SK-N-SH (cell line): ENCODE results near the gene KRTAP12-2. TPM values are rescaled to one million over a fixed set of nuclear protein-coding genes. Genes with fewer than 3 reads are reported as not detected.

Experiments
- CTCF ChIA-PET: fragments of 300-600, 350-600 bp; formaldehyde crosslinking; extraction: SDS; loops from one replicate; lab custom pipeline; 2021; lab: Yijun Ruan, JAX
- POLR2A ChIA-PET: fragments of 350-600 bp; sonication (Branson Sonifier 250); formaldehyde crosslinking; extraction: SDS; loops from one replicate; lab custom pipeline; 2020; ENCODE audit warnings: antibody characterized with exemption, inconsistent platforms; lab: Yijun Ruan, JAX
- DNase-seq: peaks from one replicate; pipeline ENCODE4 v3.0.0; 2012
- H2AFZ ChIP-seq: fragments of 200-600 bp; sonication (generic); 2 replicates; pipeline ENCODE4 v1.8.1; 2016; ENCODE audit warnings: antibody characterized with exemption, mild to moderate bottlenecking, low read depth
- H3F3A ChIP-seq: fragments of 200-600 bp; sonication (generic); replicated peaks from 2 replicates; pipeline ENCODE3; 2016; ENCODE audit warnings: antibody characterized with exemption, mild to moderate bottlenecking; ENCODE audit not compliant: insufficient read depth
- H3K27ac ChIP-seq, 2 experiments: fragments of 200-500 bp in 1 of 2; fragments of 200-600 bp in 1 of 2; sonication (Bioruptor generic) in 1 of 2; sonication (generic), shearing (Covaris generic) in 1 of 2; 2 replicates each; pipeline versions ENCODE4 v1.5.1 to v1.6.1; 2014 to 2016; ENCODE audit warnings: low read depth in 2 of 2, inconsistent platforms in 1 of 2, low read length in 1 of 2, mild to moderate bottlenecking in 1 of 2, mixed read lengths in 1 of 2
- H3K27me3 ChIP-seq: fragments of 200-600 bp; sonication (generic), shearing (Covaris generic); 2 replicates; pipeline ENCODE4 v1.6.1; 2016; ENCODE audit warnings: mixed run types; ENCODE audit not compliant: insufficient read depth
- H3K36me3 ChIP-seq, 2 experiments: fragments of 200-500 bp in 1 of 2; fragments of 200-600 bp in 1 of 2; sonication (Bioruptor generic) in 1 of 2; sonication (generic) in 1 of 2; replicated peaks in 1 of 2; 2 replicates each; pipeline versions ENCODE3 to v1.5.1; 2014 to 2016; ENCODE audit warnings: low read length in 1 of 2, mild to moderate bottlenecking in 1 of 2; ENCODE audit not compliant: insufficient read depth in 2 of 2, control insufficient read depth in 1 of 2
- H3K4me1 ChIP-seq, 2 experiments: fragments of 200-500 bp in 1 of 2; fragments of 200-600 bp in 1 of 2; sonication (Bioruptor generic) in 1 of 2; sonication (generic), shearing (Covaris generic) in 1 of 2; 2 replicates each; pipeline versions ENCODE4 v1.5.1 to v1.6.1; 2014 to 2016; ENCODE audit warnings: low read depth in 1 of 2, low read length in 1 of 2, mixed run types in 1 of 2; ENCODE audit not compliant: insufficient read depth in 2 of 2, control insufficient read depth in 1 of 2
- H3K4me2 ChIP-seq: fragments of 200-600 bp; sonication (generic), shearing (Covaris generic); 2 replicates; pipeline ENCODE4 v1.6.1; 2017; ENCODE audit warnings: mixed run types
- H3K4me3 ChIP-seq, 2 experiments: fragments of 200-500 bp in 1 of 2; fragments of 200-600 bp in 1 of 2; sonication (Bioruptor generic) in 1 of 2; sonication (generic), shearing (Covaris generic) in 1 of 2; 2 replicates each; pipeline versions ENCODE4 v1.5.1 to v1.8.1; 2014 to 2016; ENCODE audit warnings: low read depth in 2 of 2, inconsistent platforms in 1 of 2, low read length in 1 of 2, mild to moderate bottlenecking in 1 of 2, mixed read lengths in 1 of 2, moderate library complexity in 1 of 2
- H3K79me2 ChIP-seq: fragments of 200-600 bp; sonication (generic); 2 replicates; pipeline ENCODE4 v1.8.1; 2017; ENCODE audit warnings: mild to moderate bottlenecking; ENCODE audit not compliant: insufficient read depth
- H3K9ac ChIP-seq: fragments of 200-600 bp; sonication (generic); 2 replicates; pipeline ENCODE4 v1.6.1; 2017; ENCODE audit warnings: mixed run types
- H3K9me2 ChIP-seq: fragments of 200-600 bp; sonication (generic); 2 replicates; pipeline ENCODE4 v1.6.1; 2017; ENCODE audit warnings: mixed run types
- H3K9me3 ChIP-seq: fragments of 200-600 bp; sonication (generic); 2 replicates; pipeline ENCODE4 v1.6.1; 2017; ENCODE audit warnings: mixed run types, mild to moderate bottlenecking, moderate library complexity
- H4K20me1 ChIP-seq: fragments of 200-600 bp; sonication (generic); 2 replicates; pipeline ENCODE4 v1.6.1; 2017; ENCODE audit warnings: mild to moderate bottlenecking, mixed run types; ENCODE audit not compliant: insufficient read depth
- CHD2 ChIP-seq: fragments of 150-350 bp; IDR thresholded peaks from 2 replicates; pipeline ENCODE4 v1.6.1; 2018; ENCODE audit warnings: low read length; ENCODE audit not compliant: partially characterized antibody
- ELF1 ChIP-seq: IDR thresholded peaks from 2 replicates; pipeline ENCODE4 v1.4.0; 2012
- FOXJ3 ChIP-seq: sonication (generic); formaldehyde crosslinking; IDR thresholded peaks from 2 replicates; pipeline ENCODE4 v1.5.1; 2020; ENCODE audit warnings: mild to moderate bottlenecking, missing genetic modification reagents
- GATA2 ChIP-seq: sonication (generic); formaldehyde crosslinking; IDR thresholded peaks from 2 replicates; pipeline ENCODE4 v1.5.0; 2020; ENCODE audit warnings: mild to moderate bottlenecking, missing genetic modification reagents
- MEF2A ChIP-seq: IDR thresholded peaks from 2 replicates; pipeline ENCODE4 v1.4.0; 2012; ENCODE audit warnings: low read depth, borderline replicate concordance
- POLR2AphosphoS5 ChIP-seq: IDR thresholded peaks from 2 replicates; pipeline ENCODE4 v1.6.1; 2012; ENCODE audit warnings: low read depth, low read length
- RAD21 ChIP-seq: IDR thresholded peaks from 2 replicates; pipeline ENCODE4 v1.6.1; 2012; ENCODE audit warnings: mild to moderate bottlenecking, low read length
- RCOR1 ChIP-seq: fragments of 150-350 bp; IDR thresholded peaks from 2 replicates; pipeline ENCODE4 v1.6.1; 2017; ENCODE audit warnings: antibody characterized with exemption, low read length
- RXRA ChIP-seq: IDR thresholded peaks from 2 replicates; pipeline ENCODE4 v1.4.0; 2012; ENCODE audit warnings: low read depth, mild to moderate bottlenecking, borderline replicate concordance
- SIN3A ChIP-seq: IDR thresholded peaks from 2 replicates; pipeline ENCODE4 v1.6.1; 2012; ENCODE audit warnings: low read depth, mild to moderate bottlenecking, low read length, moderate library complexity, borderline replicate concordance
- SMC3 ChIP-seq: IDR thresholded peaks from 2 replicates; pipeline ENCODE4 v1.6.1; 2012; ENCODE audit warnings: low read depth, low read length, improper control_type of control experiment
- TAF1 ChIP-seq: IDR thresholded peaks from 2 replicates; pipeline ENCODE4 v1.6.1; 2012; ENCODE audit warnings: low read depth, mild to moderate bottlenecking, low read length, moderate library complexity, borderline replicate concordance
- TCF12 ChIP-seq: IDR thresholded peaks from 2 replicates; pipeline ENCODE4 v1.4.0; 2012
- WGBS: methylation state at CpG from one replicate; pipeline ENCODE4 v1.1.6; 2017; ENCODE audit warnings: low lambda C conversion rate; 5-methylcytosine and 5-hydroxymethylcytosine counted together
- polyA plus RNA-seq, 3 experiments: library from polyadenylated mRNA; depleted of rRNA; stranded (reverse); fragments of >200 nt; gene quantifications; 2 replicates each; pipeline ENCODE4 v1.2.3, GENCODE V29; 2012
- TF ChIP-seq, protein P1 (sequence below): IDR thresholded peaks from 2 replicates; pipeline ENCODE4 v1.4.0; 2012; ENCODE audit warnings: low read depth, borderline replicate concordance
- TF ChIP-seq, protein P2 (sequence below): fragments of 150-350 bp; IDR thresholded peaks from 2 replicates; pipeline ENCODE4 v1.6.1; 2016; ENCODE audit warnings: mild to moderate bottlenecking, low read depth, low read length
- TF ChIP-seq, protein P3 (sequence below): fragments of 200-600 bp; sonication (generic); IDR thresholded peaks from 2 replicates; pipeline ENCODE4 v1.6.1; 2017; ENCODE audit warnings: antibody characterized with exemption, mild to moderate bottlenecking, moderate library complexity

Gene KRTAP12-2
- polyA plus RNA-seq, 1 of the 3 experiments (the other 2 are of a cell fraction), result not detected

DNA sequence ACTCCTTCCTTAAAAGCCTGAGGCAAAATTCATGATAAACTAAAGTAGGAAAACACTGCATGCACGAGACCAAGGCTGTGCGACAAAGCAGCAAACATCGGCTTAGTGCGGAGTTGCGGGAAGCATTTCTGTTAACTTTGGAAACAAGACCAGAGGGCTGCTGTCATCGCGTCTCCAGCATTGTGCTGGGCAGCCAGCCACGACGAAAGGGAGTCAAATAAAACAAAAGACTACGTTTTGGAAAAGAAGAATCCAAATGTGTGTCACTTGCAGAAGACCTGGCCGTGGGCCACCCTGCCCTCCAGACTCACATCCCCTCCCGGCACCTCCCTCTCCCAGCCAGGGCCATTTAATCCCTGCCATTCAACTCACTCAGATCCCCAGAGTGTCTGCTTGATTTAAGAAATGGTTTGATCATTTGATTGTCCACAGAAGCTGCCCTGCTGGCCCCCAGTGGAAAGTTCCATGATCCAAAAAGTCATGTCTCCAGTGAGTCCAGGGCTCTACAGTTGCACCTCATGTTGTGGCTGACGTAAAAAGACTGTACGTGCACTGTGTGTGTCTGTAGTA is 22.9 kb downstream of the KRTAP12-2 start:
- Histone ChIP-seq H3K27me3 (peaks cover 30% of the 10 kb centered on the region), H3F3A (no peaks in the 10 kb centered on the region), H3K4me2 (no peak overlapping the region), H3K9me2 (no peaks in the 10 kb centered on the region), H3K27ac (no peak overlapping the region)
- 21% methylated on average over 14 of the region's 14 CpGs for WGBS
- CTCF ChIA-PET, result no interaction called here
- TF ChIP-seq RAD21 (no peak), MEF2A (no peak), SIN3A (no peak), CHD2 (no peak), SMC3 (no peak)
- TF ChIP-seq, all 33 proteins: peak for 0
- no peak overlapping the region for H2AFZ ChIP-seq
- H3K4me1 ChIP-seq, result no peaks in the 10 kb centered on the region
- H3K79me2 ChIP-seq, result no peaks in the 10 kb centered on the region
- 0 out of 2 replicates have a peak, but pooled peaks cover 5% of the 10 kb centered on the region for H3K9me3 ChIP-seq
- no peak overlapping the region for H3K9ac ChIP-seq
- H4K20me1 ChIP-seq, result no peaks in the 10 kb centered on the region
- no peaks in the 10 kb centered on the region for H3K36me3 ChIP-seq
- no peak overlapping the region for H3K4me3 ChIP-seq
- POLR2A ChIA-PET, result no interaction called here
- no peak for DNase-seq

DNA sequence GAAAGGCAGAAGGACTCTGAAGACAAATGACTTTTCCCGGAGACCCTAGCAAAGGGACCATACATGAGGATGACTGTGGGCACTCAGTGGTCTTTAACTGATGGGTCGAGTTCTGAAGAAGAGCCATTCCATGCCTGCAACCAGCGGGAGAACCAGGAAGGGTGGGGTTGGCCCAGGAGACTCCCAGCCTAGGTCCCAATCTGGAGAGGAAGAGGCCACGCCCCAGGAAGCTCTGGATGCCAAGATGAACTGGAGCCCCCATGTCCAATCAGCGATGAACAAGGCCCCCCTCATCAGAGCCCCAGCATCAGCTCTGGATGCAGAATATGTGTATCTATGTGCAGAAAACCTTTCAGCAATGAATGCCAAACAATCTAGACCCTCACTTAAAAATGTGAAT is 26.0 kb downstream of the KRTAP12-2 start:
- H3K4me1 ChIP-seq, result no peaks in the 10 kb centered on the region; a peak in 1 of 4 replicates
- no peak overlapping the region for H3K27ac ChIP-seq
- no peaks in the 10 kb centered on the region for H3K79me2 ChIP-seq
- H3K27me3 ChIP-seq, result peaks cover 8% of the 10 kb centered on the region; the same call in 1 of the 2 replicates
- no peak for TF ChIP-seq FOXJ3 (CRISPR knock-in tag)
- no peak for TF ChIP-seq ELF1
- TF ChIP-seq RCOR1, result no peak
- TF ChIP-seq, protein P1, sequence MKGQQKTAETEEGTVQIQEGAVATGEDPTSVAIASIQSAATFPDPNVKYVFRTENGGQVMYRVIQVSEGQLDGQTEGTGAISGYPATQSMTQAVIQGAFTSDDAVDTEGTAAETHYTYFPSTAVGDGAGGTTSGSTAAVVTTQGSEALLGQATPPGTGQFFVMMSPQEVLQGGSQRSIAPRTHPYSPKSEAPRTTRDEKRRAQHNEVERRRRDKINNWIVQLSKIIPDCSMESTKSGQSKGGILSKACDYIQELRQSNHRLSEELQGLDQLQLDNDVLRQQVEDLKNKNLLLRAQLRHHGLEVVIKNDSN, result no peak
- TF ChIP-seq, protein P2, sequence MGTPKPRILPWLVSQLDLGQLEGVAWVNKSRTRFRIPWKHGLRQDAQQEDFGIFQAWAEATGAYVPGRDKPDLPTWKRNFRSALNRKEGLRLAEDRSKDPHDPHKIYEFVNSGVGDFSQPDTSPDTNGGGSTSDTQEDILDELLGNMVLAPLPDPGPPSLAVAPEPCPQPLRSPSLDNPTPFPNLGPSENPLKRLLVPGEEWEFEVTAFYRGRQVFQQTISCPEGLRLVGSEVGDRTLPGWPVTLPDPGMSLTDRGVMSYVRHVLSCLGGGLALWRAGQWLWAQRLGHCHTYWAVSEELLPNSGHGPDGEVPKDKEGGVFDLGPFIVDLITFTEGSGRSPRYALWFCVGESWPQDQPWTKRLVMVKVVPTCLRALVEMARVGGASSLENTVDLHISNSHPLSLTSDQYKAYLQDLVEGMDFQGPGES, result no peak
- TF ChIP-seq CHD2, result no peak
- no peak for TF ChIP-seq TCF12
- no peak for TF ChIP-seq RXRA
- no peak for TF ChIP-seq GATA2 (CRISPR knock-in tag)
- no peak for TF ChIP-seq MEF2A
- no peak for TF ChIP-seq TAF1
- TF ChIP-seq POLR2AphosphoS5, result no peak
- TF ChIP-seq, protein P3, sequence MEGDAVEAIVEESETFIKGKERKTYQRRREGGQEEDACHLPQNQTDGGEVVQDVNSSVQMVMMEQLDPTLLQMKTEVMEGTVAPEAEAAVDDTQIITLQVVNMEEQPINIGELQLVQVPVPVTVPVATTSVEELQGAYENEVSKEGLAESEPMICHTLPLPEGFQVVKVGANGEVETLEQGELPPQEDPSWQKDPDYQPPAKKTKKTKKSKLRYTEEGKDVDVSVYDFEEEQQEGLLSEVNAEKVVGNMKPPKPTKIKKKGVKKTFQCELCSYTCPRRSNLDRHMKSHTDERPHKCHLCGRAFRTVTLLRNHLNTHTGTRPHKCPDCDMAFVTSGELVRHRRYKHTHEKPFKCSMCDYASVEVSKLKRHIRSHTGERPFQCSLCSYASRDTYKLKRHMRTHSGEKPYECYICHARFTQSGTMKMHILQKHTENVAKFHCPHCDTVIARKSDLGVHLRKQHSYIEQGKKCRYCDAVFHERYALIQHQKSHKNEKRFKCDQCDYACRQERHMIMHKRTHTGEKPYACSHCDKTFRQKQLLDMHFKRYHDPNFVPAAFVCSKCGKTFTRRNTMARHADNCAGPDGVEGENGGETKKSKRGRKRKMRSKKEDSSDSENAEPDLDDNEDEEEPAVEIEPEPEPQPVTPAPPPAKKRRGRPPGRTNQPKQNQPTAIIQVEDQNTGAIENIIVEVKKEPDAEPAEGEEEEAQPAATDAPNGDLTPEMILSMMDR, result no peak
- H3K9me3 ChIP-seq, result 0 out of 2 replicates have a peak, but pooled peaks cover 5% of the 10 kb centered on the region
- WGBS, result 21% methylated on average over 5 of the region's 5 CpGs
- H3K9ac ChIP-seq, result no peak overlapping the region
- H2AFZ ChIP-seq, result no peak overlapping the region
- CTCF ChIA-PET, result no interaction called here
- no peak for DNase-seq
- no peaks in the 10 kb centered on the region for H3K36me3 ChIP-seq
- no peaks in the 10 kb centered on the region for H3K9me2 ChIP-seq
- no peak overlapping the region for H3K4me3 ChIP-seq
- no peaks in the 10 kb centered on the region for H3F3A ChIP-seq
- no peak overlapping the region for H3K4me2 ChIP-seq
- H4K20me1 ChIP-seq, result no peaks in the 10 kb centered on the region
- POLR2A ChIA-PET, result no interaction called here
